ENCODE data around the gene SGCG. TPM values are rescaled to one million over a fixed set of nuclear protein-coding genes. Genes with fewer than 3 reads are reported as not detected.

Gene SGCG
- polyA plus RNA-seq, 6 donors from 2014 or later, result not detected

DNA sequence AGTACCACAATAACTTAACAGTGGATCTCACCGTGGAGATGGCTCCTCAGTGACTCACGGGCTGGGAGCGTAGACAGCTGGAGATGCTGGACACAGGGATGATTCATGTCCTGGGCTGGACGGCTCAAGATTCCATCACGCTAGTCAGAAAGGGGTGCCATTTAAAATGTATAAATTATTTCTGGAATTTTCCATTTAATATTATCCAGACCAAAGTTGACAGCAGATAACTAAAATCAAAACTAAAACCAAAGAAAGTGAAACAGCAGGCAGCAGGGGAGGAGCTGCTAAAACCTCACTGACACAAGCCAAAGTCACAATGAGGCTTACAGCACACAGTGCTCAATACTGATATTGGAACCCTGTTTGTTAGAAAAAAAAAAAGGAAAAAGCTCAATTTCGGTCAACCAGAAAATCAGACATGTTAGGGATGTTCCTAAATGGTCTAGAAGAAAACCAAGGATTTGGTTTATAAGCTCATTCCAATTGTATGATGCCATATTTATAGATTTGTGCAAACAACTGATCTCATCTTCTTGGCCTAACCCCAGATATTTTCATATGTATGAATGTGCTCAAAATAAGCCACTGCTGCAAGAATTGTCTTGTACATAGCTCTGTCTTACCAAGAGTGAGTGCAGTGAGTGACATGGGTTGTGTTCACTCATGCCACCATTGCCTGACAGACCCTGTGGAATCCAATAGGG is 140.9 kb downstream of the SGCG start:
- Mint-ChIP-seq H3K27ac (no peak overlapping the region), H3K27me3 (peaks cover 0 to 32% (median 20%) of the 10 kb centered on the region in 3 donors), H3K36me3 (no peaks in the 10 kb centered on the region), H3K4me3 (peak overlapping the region in 2 of 8 donors; percentile 11 to 56), H3K9me3 (peaks cover 0 to 3% (median 0%) of the 10 kb centered on the region in 7 donors), H3K4me1 (no peaks in the 10 kb centered on the region)
- ATAC-seq (ENCODE audit: low read depth in 2 of 2) (no peak), DNase-seq (no peak)

DNA sequence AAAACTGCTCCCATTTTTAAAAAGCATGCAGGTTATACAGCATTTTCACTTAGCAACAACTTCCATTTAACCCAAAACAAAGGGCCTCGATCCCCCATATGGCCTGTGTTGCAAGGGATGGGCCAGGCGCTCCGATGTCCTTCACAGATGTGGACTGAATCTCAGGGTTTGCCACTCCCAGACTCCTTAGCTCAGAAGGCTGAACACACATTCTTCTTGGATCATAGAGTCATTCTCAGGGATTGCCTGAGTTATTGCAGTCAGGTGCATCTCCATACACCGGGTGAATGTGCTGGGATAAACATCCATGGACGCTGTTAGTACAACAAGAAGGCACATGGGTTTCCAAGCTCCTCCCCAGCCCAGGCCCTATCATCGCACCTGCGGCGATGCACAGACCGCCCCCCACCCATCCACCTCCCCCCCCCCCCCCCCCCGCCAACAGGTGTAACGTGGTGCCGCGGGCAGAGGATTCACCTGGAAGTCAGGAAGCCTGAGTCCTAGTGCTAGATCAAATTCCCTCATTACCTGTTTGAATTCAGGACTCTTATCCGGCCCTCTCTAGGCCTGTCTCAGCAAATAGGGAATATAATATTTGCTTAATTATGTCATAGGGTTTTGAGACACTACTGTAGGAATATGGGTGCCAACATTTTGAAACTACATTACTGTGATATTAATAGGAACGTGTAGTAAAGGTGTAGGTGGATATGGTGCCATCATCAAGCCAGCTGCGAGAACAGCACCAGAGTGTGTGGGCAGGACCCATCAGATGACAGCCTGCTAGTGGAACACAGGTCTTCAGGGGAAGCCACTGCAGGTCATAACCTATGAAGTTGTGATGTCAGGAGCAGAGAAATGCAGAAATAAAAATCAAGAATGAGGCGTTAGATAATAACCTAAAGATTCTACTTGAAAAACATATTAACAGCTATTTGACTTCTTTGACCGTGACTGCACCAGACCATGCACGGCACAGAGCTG is 141.9 kb downstream of the SGCG start:
- ATAC-seq (ENCODE audit: low read depth in 2 of 2), result no peak
- no peak overlapping the region for H3K4me3 Mint-ChIP-seq
- H3K27me3 Mint-ChIP-seq, result peaks cover 0 to 22% (median 13%) of the 10 kb centered on the region in 3 donors
- H3K4me1 Mint-ChIP-seq, result no peaks in the 10 kb centered on the region
- peak overlapping the region in 1 of 6 donors; percentile 65 for H3K27ac Mint-ChIP-seq
- no peaks in the 10 kb centered on the region for H3K36me3 Mint-ChIP-seq
- peaks cover 0 to under 1% (median 0%) of the 10 kb centered on the region in 7 donors for H3K9me3 Mint-ChIP-seq
- DNase-seq, result no peak

DNA sequence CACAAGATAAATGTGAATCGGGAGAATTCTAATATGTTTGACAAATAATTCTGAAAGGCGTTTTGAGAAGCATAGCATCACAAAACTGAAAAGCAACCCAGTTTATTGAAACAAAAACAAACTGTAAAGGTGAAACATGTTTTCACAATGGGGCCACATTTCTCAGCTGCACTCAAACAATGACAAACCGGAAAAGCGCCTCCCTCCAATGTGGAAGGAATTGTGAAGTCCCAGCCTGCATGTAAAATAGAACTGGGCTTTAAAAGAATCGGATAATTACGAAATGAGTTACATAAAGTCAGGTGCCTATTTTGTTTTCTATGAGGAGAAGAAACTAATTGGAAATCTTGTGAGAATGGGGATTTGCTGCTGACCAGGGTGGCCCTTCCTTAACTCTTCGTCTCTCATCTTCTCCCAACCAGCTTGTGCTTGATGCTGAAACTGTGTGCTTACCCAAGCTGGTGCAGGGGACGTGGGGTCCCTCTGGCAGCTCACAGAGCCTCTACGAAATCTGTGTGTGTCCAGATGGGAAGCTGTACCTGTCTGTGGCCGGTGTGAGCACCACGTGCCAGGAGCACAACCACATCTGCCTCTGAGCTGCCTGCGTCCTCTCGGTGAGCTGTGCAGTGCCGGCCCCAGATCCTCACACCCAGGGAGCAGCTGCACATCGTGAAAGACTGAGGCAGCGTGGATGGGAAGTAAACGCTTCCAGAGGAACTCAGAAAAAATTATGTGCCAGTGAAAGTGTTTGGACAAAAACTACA is 143.3 kb downstream of the SGCG start:
- H3K27ac Mint-ChIP-seq, result no peak overlapping the region
- DNase-seq (no peak), ATAC-seq (ENCODE audit: low read depth in 2 of 2) (no peak)

DNA sequence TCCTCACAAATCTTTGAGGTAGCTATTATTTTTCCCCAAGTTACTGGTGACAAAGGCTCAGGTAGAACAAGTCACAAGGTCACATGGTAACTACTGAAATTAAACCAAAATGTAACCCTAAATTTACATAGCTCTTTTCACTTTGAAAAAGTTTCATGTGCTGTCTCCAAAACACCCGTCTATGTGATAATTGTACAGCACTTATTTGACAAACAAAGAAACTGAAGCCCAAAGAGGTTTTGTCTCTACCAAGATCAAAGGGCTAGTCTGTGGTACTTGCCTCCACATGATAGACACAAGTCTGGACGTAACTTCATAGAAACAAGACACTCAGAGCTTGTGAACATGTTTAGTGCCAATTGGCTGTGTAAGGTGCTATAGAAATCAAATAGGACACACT is 144.4 kb downstream of the SGCG start:
- H3K36me3 Mint-ChIP-seq, result no peaks in the 10 kb centered on the region
- ATAC-seq (ENCODE audit: low read depth in 2 of 2), result no peak
- DNase-seq, result no peak
- H3K27me3 Mint-ChIP-seq, result peaks cover 0 to 6% (median 6%) of the 10 kb centered on the region in 3 donors
- H3K4me3 Mint-ChIP-seq, result no peak overlapping the region
- H3K27ac Mint-ChIP-seq, result no peak overlapping the region
- H3K9me3 Mint-ChIP-seq, result peaks cover 0 to 7% (median 0%) of the 10 kb centered on the region in 7 donors
- H3K4me1 Mint-ChIP-seq, result no peaks in the 10 kb centered on the region

More for the DNA sequence above, 143.3 kb downstream of the SGCG start:
- no peaks in the 10 kb centered on the region for H3K9me3 Mint-ChIP-seq
- no peak overlapping the region for H3K4me3 Mint-ChIP-seq
- peaks cover 0 to 11% (median 8%) of the 10 kb centered on the region in 3 donors for H3K27me3 Mint-ChIP-seq
- H3K4me1 Mint-ChIP-seq, result no peaks in the 10 kb centered on the region
- no peaks in the 10 kb centered on the region for H3K36me3 Mint-ChIP-seq

DNA sequence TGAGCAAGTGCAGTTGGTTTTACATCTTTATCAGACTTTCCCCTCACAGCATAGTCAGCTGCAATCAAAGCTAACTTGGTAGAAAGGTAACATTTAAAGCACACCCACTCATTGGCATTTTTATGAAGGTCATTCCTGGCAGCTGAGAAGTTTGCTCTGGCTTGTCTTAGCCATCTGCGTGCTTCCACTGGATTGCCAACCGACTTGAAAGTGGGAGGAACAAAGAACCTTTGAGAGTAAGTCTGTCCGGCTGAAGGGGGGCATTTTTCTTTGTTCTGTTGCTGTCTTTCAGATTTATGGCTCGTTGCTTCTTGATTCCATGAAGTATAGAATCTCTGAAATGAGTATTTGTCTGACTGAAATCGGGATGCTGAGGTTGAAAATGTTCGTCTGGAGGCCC is 149.6 kb downstream of the SGCG start:
- ATAC-seq (ENCODE audit: low read depth in 2 of 2) (no peak), DNase-seq (no peak)
- no peak overlapping the region for H3K27ac Mint-ChIP-seq
- H3K27me3 Mint-ChIP-seq, result no peaks in the 10 kb centered on the region
- no peaks in the 10 kb centered on the region for H3K4me1 Mint-ChIP-seq
- peaks cover 9 to 48% (median 20%) of the 10 kb centered on the region in 7 donors for H3K9me3 Mint-ChIP-seq
- no peak overlapping the region for H3K4me3 Mint-ChIP-seq
- H3K36me3 Mint-ChIP-seq, result peaks cover 9 to 38% of the 10 kb centered on the region in 2 donors

DNA sequence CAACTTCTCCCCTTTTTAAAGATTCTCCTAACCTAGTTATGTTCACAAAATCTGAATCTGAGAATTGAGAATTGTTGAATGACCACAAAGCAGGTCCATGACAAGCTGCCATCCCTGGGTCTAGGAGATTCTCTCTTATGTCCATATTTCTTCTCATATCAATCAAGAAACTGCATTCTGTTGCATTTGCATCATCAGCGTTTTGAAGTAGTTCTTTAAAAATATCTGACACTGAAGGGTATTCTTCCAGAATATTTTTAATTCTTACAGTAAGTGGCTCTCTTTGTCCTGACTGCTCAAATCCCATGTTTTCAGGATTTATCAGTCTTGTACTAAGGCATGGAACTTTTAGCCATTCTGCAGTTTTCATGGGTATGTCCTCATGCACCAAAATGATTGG is 158.4 kb downstream of the SGCG start:
- no peak overlapping the region for H3K4me3 Mint-ChIP-seq
- H3K9me3 Mint-ChIP-seq, result peaks cover 0 to 37% (median 7%) of the 10 kb centered on the region in 7 donors
- ATAC-seq (ENCODE audit: low read depth in 2 of 2), result no peak
- H3K36me3 Mint-ChIP-seq, result peaks cover 0 to 34% of the 10 kb centered on the region in 2 donors
- no peaks in the 10 kb centered on the region for H3K4me1 Mint-ChIP-seq
- no peak for DNase-seq
- H3K27me3 Mint-ChIP-seq, result no peaks in the 10 kb centered on the region
- H3K27ac Mint-ChIP-seq, result no peak overlapping the region

DNA sequence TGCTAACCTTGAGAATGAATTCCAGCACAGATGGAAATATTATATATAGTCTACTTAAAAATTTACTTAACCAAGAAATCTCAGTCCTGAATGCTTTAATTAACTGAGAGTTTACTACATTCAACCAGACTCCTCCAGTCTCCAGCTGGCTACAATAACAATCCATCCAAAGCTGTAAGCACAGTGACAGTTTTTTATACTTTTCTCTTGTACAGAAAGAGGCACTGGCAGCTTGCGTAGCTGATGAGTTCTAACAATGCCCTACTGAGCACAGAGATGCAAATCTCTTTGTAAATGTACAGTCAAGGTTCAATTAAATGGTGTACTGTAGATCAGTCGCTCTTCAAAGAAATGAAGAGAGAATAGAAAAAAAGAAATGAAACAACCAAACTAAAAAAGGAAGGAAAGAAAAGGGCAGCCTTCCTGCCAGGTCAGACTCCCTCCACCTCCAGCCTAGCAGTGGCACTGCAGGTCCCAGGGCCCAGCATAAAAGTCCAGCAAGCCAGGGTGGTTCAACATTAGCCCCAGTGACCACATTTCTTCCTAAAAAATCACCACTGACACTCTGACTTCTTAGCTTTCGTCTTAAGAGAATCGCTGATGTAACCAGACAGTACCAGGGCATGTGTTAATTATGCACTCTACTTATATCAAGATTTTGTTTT is 164.3 kb downstream of the SGCG start:
- ATAC-seq (ENCODE audit: low read depth in 2 of 2) (no peak), DNase-seq (no peak)
- H3K4me3 Mint-ChIP-seq, result no peak overlapping the region
- peaks cover 6 to 15% (median 8%) of the 10 kb centered on the region in 3 donors for H3K4me1 Mint-ChIP-seq
- no peaks in the 10 kb centered on the region for H3K27me3 Mint-ChIP-seq
- H3K9me3 Mint-ChIP-seq, result no peaks in the 10 kb centered on the region
- H3K36me3 Mint-ChIP-seq, result peaks cover 38 to 45% of the 10 kb centered on the region in 2 donors
- H3K27ac Mint-ChIP-seq, result peak overlapping the region in 3 of 6 donors; percentile 47 to 82 (median 51)

DNA sequence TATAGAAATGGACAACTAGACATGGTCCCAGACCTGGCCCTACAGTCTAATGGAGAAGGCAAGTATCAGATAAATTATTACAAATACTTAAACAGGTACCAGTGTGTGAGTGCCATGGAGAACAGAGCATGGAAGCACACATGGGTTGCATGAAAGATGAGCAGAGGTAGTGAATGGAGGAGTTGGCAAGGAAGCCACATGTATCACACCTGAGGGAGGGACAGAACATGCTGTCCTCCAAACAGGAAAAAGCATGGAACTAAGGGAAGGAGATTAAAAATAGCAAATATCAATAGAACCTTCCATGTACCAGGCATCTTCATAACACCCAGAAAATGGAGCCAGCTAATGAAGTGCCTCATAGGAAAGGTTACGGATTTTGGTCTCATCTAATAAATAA is 166.8 kb downstream of the SGCG start:
- Mint-ChIP-seq H3K27me3 (no peaks in the 10 kb centered on the region), H3K36me3 (peaks cover 46 to 62% of the 10 kb centered on the region in 2 donors), H3K27ac (no peak overlapping the region), H3K4me1 (peaks cover 6 to 15% (median 8%) of the 10 kb centered on the region in 3 donors), H3K9me3 (no peaks in the 10 kb centered on the region), H3K4me3 (no peak overlapping the region)
- DNase-seq, result no peak
- no peak for ATAC-seq (ENCODE audit: low read depth in 2 of 2)

DNA sequence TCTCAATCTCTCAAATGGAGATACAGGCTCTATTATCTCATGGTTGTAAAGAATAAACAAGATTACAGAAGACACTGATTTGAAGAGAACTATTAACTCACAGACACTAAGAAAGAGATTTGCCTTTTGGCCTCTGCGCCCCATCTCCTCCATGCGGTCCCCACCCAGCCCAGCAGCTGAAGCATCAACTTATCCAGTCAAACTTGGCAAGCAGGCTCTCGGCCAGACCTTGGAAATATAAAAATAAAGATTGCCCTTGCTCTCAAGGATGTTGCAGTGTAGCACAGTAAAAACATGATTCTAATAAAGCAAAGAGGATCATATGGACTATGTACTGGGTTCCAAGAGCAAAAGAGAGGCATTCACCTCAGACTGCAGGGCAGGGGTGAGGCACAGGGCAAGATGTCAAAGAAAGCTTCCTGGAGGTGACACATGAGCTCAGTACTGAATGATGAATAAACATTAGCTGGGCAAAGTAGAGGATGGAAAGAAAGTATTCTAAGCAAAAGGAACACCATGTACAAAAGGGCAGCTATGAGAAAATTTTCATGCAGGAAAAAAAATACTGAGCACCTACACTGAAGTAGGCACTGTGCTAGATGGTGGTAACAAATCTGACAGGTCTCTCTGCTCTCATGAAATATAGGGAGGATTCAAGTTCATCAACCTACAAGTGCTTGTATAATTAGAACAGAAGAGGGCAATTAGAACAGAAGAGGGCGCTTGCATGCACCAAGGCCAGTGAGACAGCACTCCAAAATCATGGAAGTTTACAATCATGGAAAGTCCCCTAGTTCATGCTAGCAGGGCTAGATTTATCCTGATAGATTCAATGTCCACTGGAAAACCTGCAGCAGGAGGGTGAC is 167.7 kb downstream of the SGCG start:
- no peaks in the 10 kb centered on the region for H3K9me3 Mint-ChIP-seq
- H3K36me3 Mint-ChIP-seq, result peaks cover 55 to 69% of the 10 kb centered on the region in 2 donors
- no peaks in the 10 kb centered on the region for H3K27me3 Mint-ChIP-seq
- DNase-seq (no peak), ATAC-seq (ENCODE audit: low read depth in 2 of 2) (no peak)
- no peak overlapping the region for H3K4me3 Mint-ChIP-seq
- H3K4me1 Mint-ChIP-seq, result peaks cover 6 to 15% (median 8%) of the 10 kb centered on the region in 3 donors
- H3K27ac Mint-ChIP-seq, result peak overlapping the region in 3 of 6 donors; percentile 20 to 46 (median 30)

DNA sequence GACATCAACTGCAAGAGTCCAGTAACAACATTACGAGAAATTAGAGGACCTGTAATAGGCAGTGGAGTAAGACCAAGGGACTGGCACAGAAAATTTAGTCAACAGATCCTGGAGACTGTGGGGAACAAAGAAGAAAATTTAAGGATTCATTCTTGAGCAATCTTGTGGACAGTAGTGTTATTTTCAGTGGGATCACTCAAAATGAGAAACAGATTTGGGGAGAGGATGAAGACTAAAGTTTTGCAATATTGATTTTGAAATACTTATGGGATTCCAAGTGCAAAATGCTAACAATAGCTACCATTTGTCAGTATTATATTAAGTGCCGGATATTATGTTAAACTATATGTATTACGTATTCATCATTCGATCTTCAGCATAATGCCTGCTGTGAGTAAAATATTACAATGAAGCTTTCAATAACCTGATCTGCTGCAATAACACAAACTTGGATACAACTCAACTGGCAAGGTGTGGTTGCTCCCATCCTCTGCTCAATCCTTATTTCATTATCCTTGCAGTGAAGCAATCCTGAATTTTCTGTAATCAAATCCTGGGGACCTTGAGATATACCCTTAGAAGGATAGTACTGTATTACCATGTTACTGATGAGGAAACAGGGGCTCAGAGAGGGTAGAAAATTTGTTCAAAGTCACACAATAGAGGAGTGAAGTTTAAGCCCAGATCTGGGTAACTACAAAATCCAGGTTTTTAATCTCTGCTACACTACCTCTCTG is 168.6 kb downstream of the SGCG start:
- H3K36me3 Mint-ChIP-seq, result peaks cover 57 to 69% of the 10 kb centered on the region in 2 donors
- H3K9me3 Mint-ChIP-seq, result no peaks in the 10 kb centered on the region
- H3K4me3 Mint-ChIP-seq, result no peak overlapping the region
- no peak for ATAC-seq (ENCODE audit: low read depth in 2 of 2)
- peak overlapping the region in 1 of 6 donors; percentile 46 for H3K27ac Mint-ChIP-seq
- H3K27me3 Mint-ChIP-seq, result no peaks in the 10 kb centered on the region
- DNase-seq, result no peak
- H3K4me1 Mint-ChIP-seq, result peaks cover 6 to 15% (median 8%) of the 10 kb centered on the region in 3 donors

DNA sequence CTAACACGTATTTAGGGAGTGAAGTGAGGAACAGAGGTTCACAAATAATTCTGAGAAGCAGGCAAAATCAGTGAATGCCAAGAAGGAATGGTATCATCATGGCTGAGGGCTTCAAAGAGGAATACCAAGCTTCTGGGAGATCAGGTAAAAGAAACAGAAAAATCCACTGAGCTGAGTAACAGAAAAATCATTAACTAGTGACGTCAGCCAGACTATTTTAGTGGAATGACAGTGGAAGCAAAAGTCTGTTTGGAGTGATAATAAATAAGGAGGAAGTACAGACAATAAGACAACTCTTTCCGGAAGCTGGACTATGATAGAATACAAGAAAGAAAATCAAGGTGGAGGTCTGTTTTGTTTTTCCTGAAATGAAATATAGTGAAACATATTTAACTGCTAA is 169.2 kb downstream of the SGCG start:
- no peak for ATAC-seq (ENCODE audit: low read depth in 2 of 2)
- H3K4me3 Mint-ChIP-seq, result no peak overlapping the region
- peaks cover 5 to 14% (median 5%) of the 10 kb centered on the region in 3 donors for H3K4me1 Mint-ChIP-seq
- no peaks in the 10 kb centered on the region for H3K9me3 Mint-ChIP-seq
- no peak for DNase-seq
- H3K27me3 Mint-ChIP-seq, result no peaks in the 10 kb centered on the region
- no peak overlapping the region for H3K27ac Mint-ChIP-seq
- peaks cover 64 to 74% of the 10 kb centered on the region in 2 donors for H3K36me3 Mint-ChIP-seq
